ENCODE results near the gene PTPRC.

Gene PTPRC

GRCh38 chr1:198607714-198608113, 31.1 kb upstream of the PTPRC start:
- H3K4me1 Mint-ChIP-seq (ENCODE audit: low read depth): peaks cover 75% of the 10 kb centered on the region
- DNase-seq: no peak

GRCh38 chr1:198610362-198610761, 28.5 kb upstream of the PTPRC start:
- Mint-ChIP-seq H3K27me3 (no peaks in the 10 kb centered on the region), H3K4me1 (ENCODE audit: low read depth) (peaks cover 76% of the 10 kb centered on the region), H3K4me3 (peak overlapping the region; percentile 65), H3K27ac (peak overlapping the region; percentile 97), H3K9me3 (no peaks in the 10 kb centered on the region), H3K36me3 (ENCODE audit: low read depth) (peaks cover 10% of the 10 kb centered on the region)
- no peak for DNase-seq

More at GRCh38 chr1:198607714-198608113, 31.1 kb upstream of the PTPRC start:
- Mint-ChIP-seq H3K36me3 (ENCODE audit: low read depth) (peaks cover 3% of the 10 kb centered on the region), H3K27me3 (no peaks in the 10 kb centered on the region), H3K4me3 (no peak overlapping the region), H3K27ac (no peak overlapping the region), H3K9me3 (no peaks in the 10 kb centered on the region)

DNA sequence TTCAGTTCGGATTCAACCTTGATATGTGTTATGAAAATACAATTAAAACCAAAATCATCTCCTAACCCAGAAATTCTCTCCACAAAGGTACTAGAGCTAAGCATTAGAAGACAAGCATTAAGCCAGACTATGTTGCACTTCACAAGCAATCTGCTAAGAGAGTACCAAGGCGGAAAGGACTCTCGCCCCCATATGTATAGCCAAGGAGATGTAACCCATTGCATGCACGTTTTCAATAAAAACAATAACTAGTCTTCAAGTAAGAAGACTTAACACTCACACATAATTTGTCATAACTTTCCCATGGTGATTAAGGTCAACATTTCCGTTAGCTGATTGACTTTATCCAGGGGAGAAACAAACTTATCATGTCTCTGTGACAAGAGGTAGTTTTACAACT, 27.6 kb upstream of the PTPRC start:
- Mint-ChIP-seq H3K4me3 (peak overlapping the region; percentile 65), H3K4me1 (ENCODE audit: low read depth) (peaks cover 76% of the 10 kb centered on the region), H3K9me3 (no peaks in the 10 kb centered on the region), H3K36me3 (ENCODE audit: low read depth) (peaks cover 12% of the 10 kb centered on the region), H3K27ac (peak overlapping the region; percentile 97), H3K27me3 (no peaks in the 10 kb centered on the region)
- no peak for DNase-seq

DNA sequence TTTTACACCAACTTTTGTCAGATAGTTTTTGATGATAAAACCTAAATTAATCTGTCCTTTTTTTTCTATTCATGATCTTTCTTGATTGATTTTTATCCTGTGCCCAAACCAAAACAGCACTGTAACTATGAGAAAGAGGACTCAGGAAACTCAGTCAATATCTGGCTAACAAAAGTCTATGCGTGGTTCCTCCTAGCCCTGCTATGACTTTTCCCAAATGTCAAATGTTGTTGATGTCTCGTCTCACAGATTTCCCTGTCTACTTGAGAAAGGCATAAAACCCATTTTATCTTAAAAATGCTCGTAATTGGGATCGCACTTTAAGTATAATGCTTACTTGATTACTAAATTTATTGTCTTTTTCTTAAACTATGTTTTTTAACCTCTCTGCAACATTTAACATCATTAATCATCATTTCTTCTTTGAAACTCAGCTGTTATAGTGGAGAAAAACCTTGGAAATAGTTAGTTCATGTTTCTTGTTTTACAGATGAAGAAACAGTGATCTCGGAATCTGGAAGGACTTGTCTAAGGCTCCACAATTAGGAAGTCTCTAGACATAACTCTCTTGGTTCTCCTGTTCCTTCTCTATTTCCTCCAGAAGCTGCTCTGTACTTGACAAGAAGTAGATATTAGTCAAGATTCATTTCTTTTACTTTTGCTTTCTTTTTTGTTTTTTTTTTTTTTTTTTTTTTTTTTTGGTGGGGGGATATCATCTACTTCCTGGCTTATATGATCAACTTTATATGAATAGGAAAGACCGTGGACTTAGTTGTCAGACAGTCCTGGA, 26.2 kb upstream of the PTPRC start:
- H3K4me1 Mint-ChIP-seq (ENCODE audit: low read depth): peaks cover 78% of the 10 kb centered on the region

GRCh38 chr1:198617406-198617805, 21.4 kb upstream of the PTPRC start:
- Mint-ChIP-seq H3K27ac (peak overlapping the region; percentile 3), H3K36me3 (ENCODE audit: low read depth) (peaks cover 9% of the 10 kb centered on the region), H3K27me3 (no peaks in the 10 kb centered on the region), H3K4me1 (ENCODE audit: low read depth) (peaks cover 87% of the 10 kb centered on the region), H3K4me3 (no peak overlapping the region), H3K9me3 (no peaks in the 10 kb centered on the region)
- no peak for DNase-seq

More for the DNA sequence above, 26.2 kb upstream of the PTPRC start:
- peak overlapping the region; percentile 97 for H3K27ac Mint-ChIP-seq
- peak overlapping the region; percentile 76 for H3K4me3 Mint-ChIP-seq
- no peak for DNase-seq
- no peaks in the 10 kb centered on the region for H3K9me3 Mint-ChIP-seq
- H3K27me3 Mint-ChIP-seq: no peaks in the 10 kb centered on the region
- H3K36me3 Mint-ChIP-seq (ENCODE audit: low read depth): peaks cover 12% of the 10 kb centered on the region

- H3K4me3 Mint-ChIP-seq: peak overlapping the region; percentile 67
- peak overlapping the region; percentile 97 for H3K27ac Mint-ChIP-seq
- no peak for DNase-seq
- H3K4me1 Mint-ChIP-seq (ENCODE audit: low read depth): peaks cover 89% of the 10 kb centered on the region
- H3K36me3 Mint-ChIP-seq (ENCODE audit: low read depth): peaks cover 2% of the 10 kb centered on the region
- H3K9me3 Mint-ChIP-seq: no peaks in the 10 kb centered on the region
- no peaks in the 10 kb centered on the region for H3K27me3 Mint-ChIP-seq
These were observed 19.3 kb upstream of the PTPRC start for GRCh38 chr1:198619375-198620140.

GRCh38 chr1:198620218-198620617, 18.6 kb upstream of the PTPRC start:
- DNase-seq: no peak
- peak overlapping the region; percentile 67 for H3K4me3 Mint-ChIP-seq
- H3K27me3 Mint-ChIP-seq: no peaks in the 10 kb centered on the region
- peaks cover 2% of the 10 kb centered on the region for H3K36me3 Mint-ChIP-seq (ENCODE audit: low read depth)
- H3K9me3 Mint-ChIP-seq: no peaks in the 10 kb centered on the region
- H3K4me1 Mint-ChIP-seq (ENCODE audit: low read depth): peaks cover 91% of the 10 kb centered on the region
- H3K27ac Mint-ChIP-seq: peak overlapping the region; percentile 97

DNA sequence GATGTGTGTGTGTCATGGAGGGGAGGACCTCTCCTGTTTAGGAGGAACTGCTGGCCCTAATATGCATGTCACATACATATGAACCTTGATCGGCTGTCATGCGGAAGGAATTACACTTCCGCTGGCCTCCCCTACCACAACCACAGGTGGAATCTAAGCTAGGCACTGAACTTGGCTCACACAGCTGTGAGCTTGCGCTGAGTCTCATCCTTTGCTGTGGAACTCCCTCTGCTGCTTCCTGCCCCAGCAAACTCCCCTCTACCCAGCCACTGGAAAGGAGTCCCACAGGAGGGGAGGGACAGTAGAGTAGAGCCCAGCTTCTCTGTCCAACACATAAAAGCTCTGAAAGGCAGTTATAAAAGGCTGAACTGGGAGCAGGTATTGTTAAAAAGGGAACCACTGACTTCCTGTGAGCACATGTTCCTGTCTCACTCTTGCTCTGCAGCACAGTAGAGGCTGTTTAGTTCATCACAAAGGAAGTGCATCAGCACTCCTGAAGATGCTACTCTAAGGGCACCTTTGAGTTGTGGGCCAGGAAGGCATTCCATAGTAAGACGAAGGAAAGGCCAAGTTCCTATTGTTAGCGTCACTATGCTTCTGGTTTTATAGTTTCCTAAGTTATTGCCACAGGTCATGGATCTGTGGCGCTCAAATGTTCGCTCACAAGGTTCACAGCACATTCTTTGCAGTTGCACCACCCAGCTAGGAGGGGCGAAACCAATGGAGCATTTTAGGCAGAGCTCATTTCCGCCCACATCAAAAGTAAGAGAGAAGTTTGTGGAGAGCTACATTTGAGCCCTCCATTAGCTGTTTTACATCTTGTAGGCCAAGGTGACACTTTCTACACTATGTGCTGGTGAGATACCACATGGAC, 17.7 kb upstream of the PTPRC start:
- H3K4me3 Mint-ChIP-seq: peak overlapping the region; percentile 67
- no peaks in the 10 kb centered on the region for H3K36me3 Mint-ChIP-seq (ENCODE audit: low read depth)
- no peaks in the 10 kb centered on the region for H3K27me3 Mint-ChIP-seq
- peak overlapping the region; percentile 97 for H3K27ac Mint-ChIP-seq
- no peaks in the 10 kb centered on the region for H3K9me3 Mint-ChIP-seq
- peak; percentile 78 for DNase-seq
- H3K4me1 Mint-ChIP-seq (ENCODE audit: low read depth): peaks cover 90% of the 10 kb centered on the region

DNA sequence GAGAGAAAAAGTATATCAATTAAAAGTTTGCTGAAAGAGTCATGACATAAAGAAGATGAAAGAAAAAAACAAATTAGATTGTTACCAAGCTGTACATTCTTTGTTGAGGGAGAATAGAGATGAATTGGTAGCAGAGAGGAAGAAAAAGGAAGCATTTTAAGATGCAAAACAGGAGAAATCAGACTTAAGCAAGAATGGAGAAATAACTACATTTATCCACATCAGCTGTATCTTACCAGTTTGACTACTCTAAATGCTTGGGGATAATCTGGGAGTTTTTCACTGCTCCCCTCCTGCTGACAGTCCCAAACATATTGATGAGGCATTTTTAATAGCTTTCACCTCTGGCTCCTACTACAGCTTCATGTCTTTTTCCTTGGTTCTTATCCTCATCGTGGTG, 16.8 kb upstream of the PTPRC start:
- H3K27me3 Mint-ChIP-seq: no peaks in the 10 kb centered on the region
- H3K36me3 Mint-ChIP-seq (ENCODE audit: low read depth): peaks cover 2% of the 10 kb centered on the region
- peak overlapping the region; percentile 97 for H3K27ac Mint-ChIP-seq
- H3K4me1 Mint-ChIP-seq (ENCODE audit: low read depth): peaks cover 93% of the 10 kb centered on the region
- H3K9me3 Mint-ChIP-seq: peaks cover 3% of the 10 kb centered on the region
- DNase-seq: no peak
- peak overlapping the region; percentile 67 for H3K4me3 Mint-ChIP-seq

GRCh38 chr1:198623752-198624647, 14.8 kb upstream of the PTPRC start:
- peaks cover 6% of the 10 kb centered on the region for H3K36me3 Mint-ChIP-seq (ENCODE audit: low read depth)
- H3K9me3 Mint-ChIP-seq: peaks cover 3% of the 10 kb centered on the region
- no peak for DNase-seq

GRCh38 chr1:198624648-198624980, 14.2 kb upstream of the PTPRC start:
- Mint-ChIP-seq H3K36me3 (ENCODE audit: low read depth) (peaks cover 6% of the 10 kb centered on the region), H3K9me3 (peaks cover 3% of the 10 kb centered on the region), H3K27me3 (no peaks in the 10 kb centered on the region), H3K4me3 (no peak overlapping the region), H3K27ac (peak overlapping the region; percentile 83), H3K4me1 (ENCODE audit: low read depth) (peaks cover 97% of the 10 kb centered on the region)
- no peak for DNase-seq

More at GRCh38 chr1:198623752-198624647, 14.8 kb upstream of the PTPRC start:
- no peaks in the 10 kb centered on the region for H3K27me3 Mint-ChIP-seq
- H3K4me3 Mint-ChIP-seq: peak overlapping the region; percentile 3
- peaks cover 97% of the 10 kb centered on the region for H3K4me1 Mint-ChIP-seq (ENCODE audit: low read depth)
- H3K27ac Mint-ChIP-seq: peak overlapping the region; percentile 83

DNA sequence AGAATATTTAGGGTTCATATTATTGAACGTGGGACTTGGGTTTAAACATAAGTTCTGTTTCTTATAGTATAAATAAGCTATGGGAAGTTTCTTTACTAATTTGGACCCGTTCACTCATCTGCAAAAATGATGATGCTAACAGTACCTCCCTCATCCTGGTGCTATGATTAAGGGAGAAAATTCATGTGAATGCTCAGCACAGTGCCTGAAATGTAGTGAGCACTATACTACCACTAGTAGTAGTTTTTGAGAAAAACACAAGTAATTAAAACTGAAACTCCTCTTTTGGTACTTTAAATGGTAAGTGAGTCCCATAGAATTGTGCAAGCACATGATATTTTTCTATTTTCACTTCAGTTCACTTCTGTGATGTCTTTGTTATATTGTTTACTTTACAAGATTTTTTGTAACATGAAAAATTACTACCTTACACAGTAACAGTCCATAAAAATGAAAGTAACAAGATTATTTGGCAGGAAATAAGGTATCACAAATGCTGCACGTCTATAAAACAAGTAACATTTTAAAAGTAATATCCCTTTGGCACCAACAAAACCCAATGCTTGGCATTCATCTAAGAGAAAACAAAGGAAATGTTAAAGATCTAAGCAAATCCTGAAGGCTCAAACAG, 11.3 kb upstream of the PTPRC start:
- Mint-ChIP-seq H3K4me1 (ENCODE audit: low read depth) (peaks cover 92% of the 10 kb centered on the region), H3K9me3 (peaks cover 3% of the 10 kb centered on the region)

DNA sequence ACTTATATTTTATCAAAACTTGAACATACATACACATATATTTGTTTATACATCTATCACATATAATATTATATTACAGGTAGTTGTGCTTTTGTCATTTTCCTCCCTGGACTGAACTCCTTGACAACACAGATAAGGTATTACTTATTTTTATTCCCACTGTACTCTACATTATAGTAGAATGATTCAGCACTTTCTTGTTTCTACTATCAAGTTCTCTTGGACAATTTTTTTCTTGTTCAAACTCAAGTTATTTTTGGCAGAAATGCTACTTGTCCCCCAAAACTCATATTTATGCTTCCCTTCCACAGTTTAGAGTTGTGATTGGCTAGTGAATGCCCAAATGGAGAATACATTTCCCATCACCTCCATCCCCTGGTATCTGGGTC, 10.8 kb upstream of the PTPRC start:
- Mint-ChIP-seq H3K36me3 (ENCODE audit: low read depth) (peaks cover 7% of the 10 kb centered on the region), H3K27me3 (no peaks in the 10 kb centered on the region)

More for the DNA sequence above, 11.3 kb upstream of the PTPRC start:
- Mint-ChIP-seq H3K36me3 (ENCODE audit: low read depth) (peaks cover 6% of the 10 kb centered on the region), H3K4me3 (peak overlapping the region; percentile 68), H3K27ac (peak overlapping the region; percentile 94), H3K27me3 (no peaks in the 10 kb centered on the region)
- DNase-seq: no peak

More for the DNA sequence above, 10.8 kb upstream of the PTPRC start:
- peak overlapping the region; percentile 94 for H3K27ac Mint-ChIP-seq
- peaks cover 5% of the 10 kb centered on the region for H3K9me3 Mint-ChIP-seq
- DNase-seq: no peak
- peaks cover 89% of the 10 kb centered on the region for H3K4me1 Mint-ChIP-seq (ENCODE audit: low read depth)
- H3K4me3 Mint-ChIP-seq: peak overlapping the region; percentile 68

Data from activated T-cell treated with anti-CD3 and anti-CD28 coated beads, Interleukin-2, amount 50 U/mL, for 24 hours (primary cell).